GM12874 (cell line): ENCODE results near the gene DMXL1.

Experiments used
- CTCF ChIP-seq: IDR thresholded peaks from 2 replicates; pipeline ENCODE4 v1.5.1; 2011; ENCODE audit warnings: low read depth, mild to moderate bottlenecking, control low read depth, low read length, moderate library complexity; ENCODE audit not compliant: insufficient read depth

Gene DMXL1

GRCh38 chr5:119220576-119221197 lies 149.8 kb downstream of the DMXL1 start:
- TF ChIP-seq CTCF, result no peak

GRCh38 chr5:119221330-119221729 lies 150.4 kb downstream of the DMXL1 start:
- TF ChIP-seq CTCF, result no peak

- TF ChIP-seq CTCF, result no peak
These were observed 159.1 kb downstream of the DMXL1 start for GRCh38 chr5:119229950-119230349.

GRCh38 chr5:119238265-119239118 lies 167.6 kb downstream of the DMXL1 start:
- TF ChIP-seq CTCF, result no peak

GRCh38 chr5:119239119-119239417 lies 168.2 kb downstream of the DMXL1 start:
- no peak for TF ChIP-seq CTCF

GRCh38 chr5:119243888-119244287 lies 173.0 kb downstream of the DMXL1 start:
- no peak for TF ChIP-seq CTCF

- no peak for TF ChIP-seq CTCF
These were observed 180.3 kb downstream of the DMXL1 start for GRCh38 chr5:119250946-119251901.
